DOHH2 (cell line): ENCODE data around the gene GABRG2.

ENCODE experiments used
- H3F3A ChIP-seq: fragments of 200-600 bp; sonication (generic), shearing (Covaris generic); 2 replicates; pipeline ENCODE4 v1.6.0; 2016; ENCODE audit warnings: antibody characterized with exemption, mild to moderate bottlenecking; ENCODE audit not compliant: control insufficient read depth, insufficient read depth
- H3K27ac ChIP-seq: fragments of 200-600 bp; sonication (generic); 2 replicates; pipeline ENCODE4 v1.5.1; 2014; ENCODE audit warnings: low read depth, mild to moderate bottlenecking, low read length, moderate library complexity
- H3K27me3 ChIP-seq: fragments of 200-600 bp; sonication (generic); 2 replicates; pipeline ENCODE4 v1.6.1; 2014; ENCODE audit warnings: mild to moderate bottlenecking, low read length, mixed read lengths; ENCODE audit not compliant: control insufficient read depth
- H3K36me3 ChIP-seq: fragments of 200-600 bp; sonication (generic); 2 replicates; pipeline ENCODE4 v1.6.1; 2014; ENCODE audit warnings: mild to moderate bottlenecking, low read length, moderate library complexity, mixed read lengths; ENCODE audit not compliant: control insufficient read depth
- H3K4me1 ChIP-seq: fragments of 200-600 bp; sonication (generic); 2 replicates; pipeline ENCODE4 v1.6.1; 2014; ENCODE audit warnings: mild to moderate bottlenecking, low read length, mixed read lengths; ENCODE audit not compliant: control insufficient read depth
- H3K4me2 ChIP-seq: fragments of 200-600 bp; sonication (generic); 2 replicates; pipeline ENCODE4 v1.6.0; 2014; ENCODE audit warnings: mild to moderate bottlenecking, low read length, moderate library complexity
- H3K4me3 ChIP-seq: fragments of 200-600 bp; sonication (generic); 2 replicates; pipeline ENCODE4 v1.5.1; 2014; ENCODE audit warnings: mild to moderate bottlenecking, low read length, mixed read lengths
- H3K79me2 ChIP-seq: fragments of 200-600 bp; sonication (generic); 2 replicates; pipeline ENCODE4 v1.6.1; 2014; ENCODE audit warnings: mild to moderate bottlenecking, low read length, mixed read lengths; ENCODE audit not compliant: control insufficient read depth
- H3K9me2 ChIP-seq: fragments of 200-600 bp; sonication (generic); replicated peaks from 2 replicates; pipeline ENCODE4 v1.6.1; 2014; ENCODE audit warnings: mild to moderate bottlenecking, low read length, mixed read lengths; ENCODE audit not compliant: control insufficient read depth
- H3K9me3 ChIP-seq: fragments of 200-600 bp; sonication (generic); 2 replicates; pipeline ENCODE4 v1.6.1; 2014; ENCODE audit warnings: antibody characterized with exemption, low read length, mixed read lengths; ENCODE audit not compliant: control insufficient read depth, insufficient read depth
- H4K20me1 ChIP-seq: fragments of 200-600 bp; sonication (generic); 2 replicates; pipeline ENCODE4 v1.6.0; 2014; ENCODE audit warnings: low read depth, mild to moderate bottlenecking, antibody characterized with exemption, low read length, moderate library complexity; ENCODE audit not compliant: control insufficient read depth, insufficient read depth
- EZH2phosphoT487 ChIP-seq: fragments of 200-600 bp; sonication (generic); IDR thresholded peaks from 2 replicates; pipeline ENCODE4 v1.6.1; 2017; ENCODE audit warnings: borderline replicate concordance, mild to moderate bottlenecking, antibody characterized with exemption, low read length, moderate library complexity, mixed read lengths
- TF ChIP-seq, protein P1 (sequence below): fragments of 200-600 bp; sonication (generic); IDR thresholded peaks from one replicate; pipeline ENCODE4 v1.5.1; 2014; ENCODE audit warnings: antibody characterized with exemption, mild to moderate bottlenecking, low read depth, low read length; ENCODE audit not compliant: poor library complexity, severe bottlenecking

GABRG2 gene

DNA sequence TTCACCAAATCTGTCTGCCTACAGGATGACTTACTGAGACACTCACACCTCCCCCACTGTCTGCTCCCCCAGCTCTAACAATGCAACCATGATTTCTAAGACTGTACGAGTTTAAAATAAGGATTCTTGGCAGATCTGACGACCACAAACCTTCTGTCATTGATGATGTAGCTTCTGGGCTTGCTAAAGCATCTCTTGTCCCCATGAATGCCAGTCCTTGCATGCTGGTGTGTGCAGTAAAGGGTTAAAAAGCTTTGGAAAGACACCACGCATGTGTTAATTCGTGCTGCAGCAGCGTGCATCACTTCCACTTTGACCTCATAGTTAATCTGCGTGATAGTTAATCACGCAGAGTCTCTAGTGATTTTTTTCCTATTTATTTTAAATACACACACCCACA, 411 bp upstream of the GABRG2 start:
- TF ChIP-seq, protein P1, sequence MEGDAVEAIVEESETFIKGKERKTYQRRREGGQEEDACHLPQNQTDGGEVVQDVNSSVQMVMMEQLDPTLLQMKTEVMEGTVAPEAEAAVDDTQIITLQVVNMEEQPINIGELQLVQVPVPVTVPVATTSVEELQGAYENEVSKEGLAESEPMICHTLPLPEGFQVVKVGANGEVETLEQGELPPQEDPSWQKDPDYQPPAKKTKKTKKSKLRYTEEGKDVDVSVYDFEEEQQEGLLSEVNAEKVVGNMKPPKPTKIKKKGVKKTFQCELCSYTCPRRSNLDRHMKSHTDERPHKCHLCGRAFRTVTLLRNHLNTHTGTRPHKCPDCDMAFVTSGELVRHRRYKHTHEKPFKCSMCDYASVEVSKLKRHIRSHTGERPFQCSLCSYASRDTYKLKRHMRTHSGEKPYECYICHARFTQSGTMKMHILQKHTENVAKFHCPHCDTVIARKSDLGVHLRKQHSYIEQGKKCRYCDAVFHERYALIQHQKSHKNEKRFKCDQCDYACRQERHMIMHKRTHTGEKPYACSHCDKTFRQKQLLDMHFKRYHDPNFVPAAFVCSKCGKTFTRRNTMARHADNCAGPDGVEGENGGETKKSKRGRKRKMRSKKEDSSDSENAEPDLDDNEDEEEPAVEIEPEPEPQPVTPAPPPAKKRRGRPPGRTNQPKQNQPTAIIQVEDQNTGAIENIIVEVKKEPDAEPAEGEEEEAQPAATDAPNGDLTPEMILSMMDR = no peak
- TF ChIP-seq EZH2phosphoT487 = no peak
- H3K4me3 ChIP-seq = no peak overlapping the region

DNA sequence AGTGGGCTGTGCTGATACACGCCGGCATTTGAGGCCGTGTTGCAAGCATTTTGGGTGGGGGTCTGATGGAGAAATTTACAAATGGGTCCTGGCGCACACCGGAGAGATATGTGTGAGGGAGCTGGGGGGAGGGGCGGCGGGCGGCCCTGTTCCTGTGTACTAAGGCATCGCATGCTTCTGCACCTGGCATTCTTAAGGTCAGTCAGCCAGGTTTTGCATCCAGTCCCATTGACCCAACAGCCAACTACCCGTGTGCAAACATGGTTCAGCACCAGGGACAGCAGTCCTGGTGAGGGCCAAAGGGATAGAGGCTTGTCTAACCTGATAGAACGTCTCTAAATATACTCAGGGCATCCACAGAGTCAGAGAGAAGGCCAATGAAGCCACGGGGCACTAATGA, 839 bp downstream of the GABRG2 start:
- H3F3A ChIP-seq = no peaks in the 10 kb centered on the region
- no peak overlapping the region for H3K27ac ChIP-seq
- H3K36me3 ChIP-seq = no peaks in the 10 kb centered on the region
- H3K9me2 ChIP-seq = no peaks in the 10 kb centered on the region
- H3K27me3 ChIP-seq = no peaks in the 10 kb centered on the region
- no peak for TF ChIP-seq EZH2phosphoT487
- TF ChIP-seq, protein P1 = no peak
- no peak overlapping the region for H3K4me3 ChIP-seq
- no peaks in the 10 kb centered on the region for H4K20me1 ChIP-seq
- H3K79me2 ChIP-seq = no peaks in the 10 kb centered on the region
- no peaks in the 10 kb centered on the region for H3K9me3 ChIP-seq
- H3K4me2 ChIP-seq = no peak overlapping the region
- no peaks in the 10 kb centered on the region for H3K4me1 ChIP-seq

More for the DNA sequence above, 411 bp upstream of the GABRG2 start:
- Histone ChIP-seq H3F3A (no peaks in the 10 kb centered on the region), H3K79me2 (no peaks in the 10 kb centered on the region), H3K36me3 (no peaks in the 10 kb centered on the region), H3K4me2 (no peak overlapping the region), H4K20me1 (no peaks in the 10 kb centered on the region), H3K27me3 (no peaks in the 10 kb centered on the region), H3K27ac (no peak overlapping the region), H3K9me2 (no peaks in the 10 kb centered on the region), H3K4me1 (no peaks in the 10 kb centered on the region), H3K9me3 (no peaks in the 10 kb centered on the region)

DNA sequence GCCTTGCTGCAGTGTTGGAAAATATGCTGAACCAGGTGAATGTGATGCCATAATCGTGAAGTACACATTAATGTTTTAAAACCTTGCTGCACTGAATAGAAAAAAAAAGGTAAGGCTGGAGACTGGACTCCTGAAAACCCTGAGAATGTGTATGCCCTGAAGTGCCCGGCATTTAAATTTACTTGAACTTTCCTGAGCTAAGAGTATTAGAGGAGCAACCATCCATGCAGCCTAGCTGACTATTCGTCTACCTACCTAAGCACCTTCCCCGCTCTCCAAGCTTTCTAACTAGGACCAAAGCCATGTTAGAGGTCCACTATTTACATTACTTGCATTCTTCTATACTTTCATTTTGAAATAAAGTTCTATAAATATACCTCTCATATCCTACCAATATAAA, 1.4 kb downstream of the GABRG2 start:
- H3K4me3 ChIP-seq = no peak overlapping the region
- no peak overlapping the region for H3K4me2 ChIP-seq
- no peaks in the 10 kb centered on the region for H3K9me2 ChIP-seq

More for the DNA sequence above, 1.4 kb downstream of the GABRG2 start:
- H3K79me2 ChIP-seq = no peaks in the 10 kb centered on the region
- no peaks in the 10 kb centered on the region for H3F3A ChIP-seq
- no peaks in the 10 kb centered on the region for H3K4me1 ChIP-seq
- H3K27me3 ChIP-seq = no peaks in the 10 kb centered on the region
- H3K9me3 ChIP-seq = no peaks in the 10 kb centered on the region
- no peak overlapping the region for H3K27ac ChIP-seq
- no peaks in the 10 kb centered on the region for H3K36me3 ChIP-seq
- no peaks in the 10 kb centered on the region for H4K20me1 ChIP-seq
- TF ChIP-seq, protein P1 = no peak
- TF ChIP-seq EZH2phosphoT487 = no peak
